T-helper 9 cell (primary cell): ENCODE results near the gene AK8.

ENCODE experiments used
- DNase-seq: peaks from one replicate; pipeline ENCODE4 v3.0.0-alpha.2; 2020
- total RNA-seq, 2 donors: gene quantifications; one replicate each; lab custom pipeline; 2026; lab: John Stamatoyannopoulos, UW

The AK8 gene, protein sequence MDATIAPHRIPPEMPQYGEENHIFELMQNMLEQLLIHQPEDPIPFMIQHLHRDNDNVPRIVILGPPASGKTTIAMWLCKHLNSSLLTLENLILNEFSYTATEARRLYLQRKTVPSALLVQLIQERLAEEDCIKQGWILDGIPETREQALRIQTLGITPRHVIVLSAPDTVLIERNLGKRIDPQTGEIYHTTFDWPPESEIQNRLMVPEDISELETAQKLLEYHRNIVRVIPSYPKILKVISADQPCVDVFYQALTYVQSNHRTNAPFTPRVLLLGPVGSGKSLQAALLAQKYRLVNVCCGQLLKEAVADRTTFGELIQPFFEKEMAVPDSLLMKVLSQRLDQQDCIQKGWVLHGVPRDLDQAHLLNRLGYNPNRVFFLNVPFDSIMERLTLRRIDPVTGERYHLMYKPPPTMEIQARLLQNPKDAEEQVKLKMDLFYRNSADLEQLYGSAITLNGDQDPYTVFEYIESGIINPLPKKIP
- 0 reads per million in 2 donors for total RNA-seq

DNA sequence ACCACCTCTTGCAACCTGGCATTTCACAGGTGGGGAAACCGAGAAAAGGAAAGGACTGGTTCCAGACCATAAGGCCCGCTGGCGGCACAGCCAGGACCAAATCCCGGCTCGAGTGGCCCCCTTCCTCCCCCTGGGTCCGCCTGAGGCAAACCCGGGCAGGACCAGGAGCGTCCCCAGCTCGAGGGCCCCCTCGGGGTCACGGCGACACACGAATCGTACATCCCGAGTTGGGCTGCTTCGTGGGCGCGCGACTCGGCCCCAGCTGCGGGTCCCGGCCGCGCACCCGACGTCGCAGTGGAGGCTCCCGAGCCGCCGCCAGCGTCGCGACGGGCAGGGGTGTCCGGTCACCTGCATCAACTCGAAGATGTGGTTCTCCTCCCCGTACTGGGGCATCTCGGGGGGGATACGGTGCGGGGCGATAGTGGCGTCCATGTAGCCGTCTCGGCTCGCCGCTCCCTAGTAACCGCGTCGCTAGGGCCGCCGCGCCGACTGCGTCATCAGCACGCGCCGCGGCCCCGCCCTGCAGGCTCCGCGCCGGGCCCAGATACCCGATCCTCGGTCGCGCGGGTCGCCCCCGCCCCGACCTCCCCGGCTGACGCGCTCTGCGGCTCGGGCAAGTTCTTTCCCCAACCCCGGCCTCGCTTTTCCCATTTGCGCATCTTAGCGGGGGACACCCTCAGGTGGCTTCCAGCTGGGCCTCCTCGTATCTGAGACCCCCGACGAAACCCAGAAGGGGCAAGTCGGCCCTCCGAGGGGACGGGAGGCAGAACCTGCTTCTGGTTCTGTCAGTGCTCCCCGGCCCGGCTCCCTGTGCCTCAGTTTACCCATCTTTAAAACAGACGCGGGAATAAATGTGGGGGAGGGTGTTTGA lies at the start of gene AK8:
Gene AK8, minus strand, starts transcription at position 461 of the 871 bp plus-strand sequence. Its CDS starts 29 bp downstream, at position 432.
- peak; percentile 73 for DNase-seq

DNA sequence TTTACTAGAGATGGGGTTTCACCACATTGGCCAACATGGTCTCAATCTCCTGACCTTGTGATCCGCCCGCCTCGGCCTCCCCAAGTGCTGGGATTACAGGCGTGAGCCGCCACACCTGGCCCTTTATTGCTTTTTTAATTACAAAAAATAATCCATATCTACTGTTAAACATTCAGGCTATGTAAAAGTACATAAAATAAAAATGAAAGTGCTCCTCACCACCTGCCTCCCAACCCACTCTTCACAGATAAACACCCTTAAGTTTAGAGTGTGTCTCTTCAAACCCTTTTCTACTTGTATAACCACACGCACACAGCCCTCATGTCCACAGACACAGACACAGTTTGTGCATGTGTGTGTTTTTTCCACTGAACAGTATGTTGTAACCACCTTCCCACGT lies 49.6 kb upstream of the AK8 start:
- DNase-seq, result no peak

DNA sequence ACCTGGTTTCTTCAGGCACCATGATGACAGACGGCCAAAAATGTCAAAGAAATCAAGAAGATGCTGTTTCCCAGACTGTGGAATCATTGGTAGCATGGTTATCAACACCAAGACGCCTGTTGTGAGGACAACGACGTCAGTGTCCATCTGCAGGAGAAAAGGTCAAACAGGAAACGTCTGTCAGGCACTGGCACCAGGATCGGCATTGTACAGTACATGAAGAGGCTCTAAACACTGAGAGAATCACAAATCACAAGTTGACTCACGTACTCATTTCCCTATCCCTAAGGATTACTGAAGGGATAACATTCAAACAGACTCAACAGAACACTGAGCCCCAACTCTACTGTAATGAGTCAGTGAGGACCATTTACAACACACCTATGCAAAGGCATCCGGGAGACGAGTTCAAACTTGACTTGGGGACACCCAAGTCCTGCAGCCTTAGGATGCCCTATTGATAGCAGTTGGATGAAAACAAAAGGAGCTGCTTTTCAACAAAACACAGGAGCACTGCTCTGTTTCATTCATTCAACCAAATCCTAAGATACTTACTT lies 45.3 kb upstream of the AK8 start:
- no peak for DNase-seq

DNA sequence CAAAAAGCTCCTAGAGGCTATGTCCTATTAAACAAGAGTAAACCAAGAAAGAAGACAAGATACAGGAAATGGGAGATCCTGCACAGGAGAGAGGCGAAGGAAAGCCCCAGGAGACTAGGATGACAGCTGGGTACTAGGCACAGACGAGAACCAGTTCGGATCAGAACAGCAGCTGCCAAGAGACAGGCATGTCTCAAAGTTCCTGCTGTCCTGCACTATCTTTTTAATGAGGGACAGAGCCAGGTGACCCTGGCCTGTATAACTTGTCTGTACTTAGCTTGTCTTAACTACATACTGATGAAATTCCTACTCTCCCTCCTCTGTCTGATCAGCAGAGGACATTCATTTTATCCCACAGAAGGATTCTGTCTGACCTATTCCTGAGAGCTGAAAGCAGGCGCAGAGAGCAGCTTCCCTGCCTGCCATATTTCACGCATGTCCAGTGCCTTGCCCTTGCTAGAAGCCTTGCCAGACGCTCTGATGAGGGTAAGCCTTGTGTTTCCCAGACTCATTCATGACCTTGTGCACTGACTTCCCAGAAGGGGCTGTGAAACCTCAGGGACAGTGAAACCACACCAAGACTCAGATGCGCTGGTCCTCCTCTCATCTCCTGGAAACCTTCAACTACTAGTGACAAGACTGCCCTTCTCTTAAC lies 41.7 kb upstream of the AK8 start:
- no peak for DNase-seq

DNA sequence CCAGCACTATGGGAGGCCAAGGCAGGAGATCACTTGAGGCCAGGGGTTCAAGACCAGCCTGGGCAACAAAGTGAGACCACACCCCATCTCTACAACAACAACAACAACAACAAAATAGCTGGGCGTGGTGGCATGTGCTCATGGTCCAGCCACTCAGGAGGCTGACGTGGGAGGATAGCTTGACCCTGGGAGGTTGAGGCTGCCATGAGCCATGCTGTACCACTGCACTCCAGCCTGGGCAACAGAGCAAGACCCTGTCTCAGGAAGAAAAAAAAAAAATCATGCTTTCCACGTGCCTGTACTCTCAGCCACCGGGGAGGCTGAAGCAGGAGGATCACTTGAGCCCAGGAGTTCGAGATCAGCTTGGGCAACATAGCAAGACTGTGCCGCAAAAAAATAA lies 36.8 kb upstream of the AK8 start:
- no peak for DNase-seq

DNA sequence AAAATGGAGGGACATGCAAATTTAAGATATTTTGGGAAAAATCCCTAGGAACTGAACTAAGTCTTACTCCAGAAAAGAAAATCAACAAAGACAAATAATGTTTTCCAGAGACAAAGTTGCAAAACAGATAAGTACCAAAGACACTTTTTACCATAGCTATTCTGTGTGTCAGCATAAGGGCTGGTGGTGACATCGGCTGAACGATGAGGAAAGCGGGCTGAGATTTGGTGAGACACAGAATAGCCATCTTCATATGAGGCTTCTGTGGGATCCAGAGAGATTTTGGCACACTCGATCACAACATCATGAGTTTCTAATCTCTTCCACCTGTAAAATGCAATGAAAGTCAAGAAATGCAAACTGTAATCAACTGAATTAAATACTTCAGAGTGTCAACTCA lies 34.0 kb upstream of the AK8 start:
- no peak for DNase-seq

DNA sequence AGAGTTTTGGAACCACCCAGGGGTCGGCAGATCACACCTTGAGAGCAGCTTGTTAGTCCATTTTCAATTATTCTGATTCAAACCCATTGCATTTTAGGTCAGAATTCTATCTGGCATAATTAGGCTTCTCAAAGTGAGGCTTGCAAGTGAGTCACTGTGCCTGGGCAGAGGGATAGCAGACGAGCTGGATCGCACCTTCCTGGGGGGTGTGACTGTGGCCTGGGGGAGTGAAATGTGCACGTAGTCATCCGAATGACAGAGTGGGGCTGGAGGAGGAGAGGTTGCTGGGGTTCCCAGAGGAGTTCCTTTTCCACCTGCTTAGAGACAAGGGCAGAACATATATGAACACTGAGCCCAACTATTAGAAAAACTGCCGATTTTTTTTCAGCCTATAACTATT lies 32.3 kb upstream of the AK8 start:
- no peak for DNase-seq

DNA sequence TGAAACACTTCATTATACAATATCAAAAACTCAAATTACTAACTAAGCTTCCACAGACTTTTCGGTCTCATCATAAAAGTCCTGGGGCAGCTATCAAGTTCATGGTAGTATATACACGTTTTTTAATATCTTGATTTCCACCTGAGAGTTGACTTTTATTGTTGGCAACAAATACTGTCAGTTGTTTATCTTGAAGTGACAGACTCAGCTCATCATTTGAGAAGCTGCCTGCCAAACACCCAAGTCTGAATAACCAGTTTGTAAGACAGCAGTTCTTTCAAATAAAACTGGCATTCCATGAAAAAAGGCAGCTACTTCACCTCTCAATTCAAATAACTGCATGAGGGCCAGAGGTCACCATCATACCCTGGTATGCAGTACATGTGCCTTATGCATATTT lies 31.2 kb upstream of the AK8 start:
- no peak for DNase-seq

DNA sequence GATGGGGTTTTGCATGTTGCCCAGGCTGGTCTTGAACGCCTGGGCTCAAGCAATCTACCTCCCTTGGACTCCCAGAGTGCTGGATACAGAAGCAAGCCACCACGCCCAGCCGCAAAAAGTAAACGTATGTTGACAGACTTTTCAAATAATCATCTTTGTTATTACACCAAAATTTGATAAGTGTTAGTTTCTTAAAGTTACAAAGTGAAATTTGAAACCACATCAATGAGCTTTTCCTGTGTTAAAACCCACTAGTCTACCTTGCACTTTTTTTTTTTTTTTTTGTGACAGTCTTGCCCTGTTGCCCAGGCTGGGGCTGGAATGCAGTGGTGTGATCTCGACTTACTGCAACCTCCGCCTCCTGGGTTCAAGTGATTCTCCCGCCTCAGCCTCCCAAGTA lies 30.6 kb upstream of the AK8 start:
- peak; percentile 36 for DNase-seq

DNA sequence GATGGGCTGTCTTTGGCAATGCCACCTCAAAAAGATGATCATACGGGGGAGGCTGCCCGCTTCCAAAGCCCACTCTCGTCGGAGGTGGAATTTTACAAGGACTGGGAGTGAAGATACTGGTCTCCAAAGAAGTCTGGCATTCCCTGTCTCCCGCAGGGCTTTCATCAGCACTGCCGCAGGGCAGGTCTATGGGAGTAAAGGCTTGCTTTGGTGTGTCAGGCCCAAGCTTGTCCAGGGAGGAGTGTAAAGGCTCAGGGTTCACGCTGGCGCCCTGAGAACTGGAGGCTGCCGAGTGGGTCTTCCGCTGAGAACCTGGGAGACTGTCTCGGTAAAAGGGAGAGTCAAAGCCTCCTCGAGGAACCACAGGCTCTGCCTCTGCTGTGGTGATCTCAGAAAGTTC lies 27.6 kb upstream of the AK8 start:
- no peak for DNase-seq

DNA sequence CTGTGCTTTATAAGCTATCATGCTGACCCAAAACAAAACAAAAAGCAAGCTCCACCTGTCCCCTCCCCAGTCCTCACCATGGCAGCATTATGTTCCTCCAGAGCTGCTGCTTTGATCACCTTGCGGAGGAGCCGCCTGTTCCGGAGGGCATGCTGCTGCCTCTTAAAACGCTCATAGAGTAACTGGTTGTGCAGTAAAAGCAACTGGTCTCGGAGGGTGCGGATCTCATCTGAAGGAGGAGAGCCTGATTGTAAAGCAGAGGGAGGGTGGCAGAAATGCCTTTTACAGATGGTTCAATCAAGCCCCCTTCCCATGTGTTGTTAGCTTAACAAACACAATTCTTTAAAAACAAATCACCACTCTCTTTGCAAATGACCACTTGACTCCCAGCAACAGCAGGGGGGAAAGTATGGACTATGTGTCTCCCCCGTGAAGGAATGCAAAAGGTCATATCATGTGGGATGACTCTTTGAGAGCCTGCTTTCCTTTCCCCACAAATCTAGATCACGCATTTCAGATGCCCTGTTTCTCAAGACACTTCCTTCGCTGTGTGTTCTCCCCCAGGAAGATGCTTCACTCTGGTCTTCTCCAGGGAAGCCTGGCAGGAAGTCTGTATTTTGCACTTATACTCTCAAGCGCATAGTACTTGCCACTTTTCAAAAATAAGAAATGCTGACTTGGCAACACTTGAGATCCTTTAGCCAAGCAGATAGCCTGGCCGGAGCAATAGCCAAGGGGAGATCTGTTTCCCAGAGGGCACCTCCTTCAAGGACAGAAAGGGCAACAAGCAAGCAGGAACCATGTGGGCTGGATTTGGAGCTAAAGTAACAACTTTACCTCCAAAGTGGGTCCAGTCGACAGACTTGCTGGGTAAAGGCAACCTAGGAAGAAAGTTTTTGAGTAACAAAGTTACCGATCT lies 25.7 kb upstream of the AK8 start:
- DNase-seq, result no peak

DNA sequence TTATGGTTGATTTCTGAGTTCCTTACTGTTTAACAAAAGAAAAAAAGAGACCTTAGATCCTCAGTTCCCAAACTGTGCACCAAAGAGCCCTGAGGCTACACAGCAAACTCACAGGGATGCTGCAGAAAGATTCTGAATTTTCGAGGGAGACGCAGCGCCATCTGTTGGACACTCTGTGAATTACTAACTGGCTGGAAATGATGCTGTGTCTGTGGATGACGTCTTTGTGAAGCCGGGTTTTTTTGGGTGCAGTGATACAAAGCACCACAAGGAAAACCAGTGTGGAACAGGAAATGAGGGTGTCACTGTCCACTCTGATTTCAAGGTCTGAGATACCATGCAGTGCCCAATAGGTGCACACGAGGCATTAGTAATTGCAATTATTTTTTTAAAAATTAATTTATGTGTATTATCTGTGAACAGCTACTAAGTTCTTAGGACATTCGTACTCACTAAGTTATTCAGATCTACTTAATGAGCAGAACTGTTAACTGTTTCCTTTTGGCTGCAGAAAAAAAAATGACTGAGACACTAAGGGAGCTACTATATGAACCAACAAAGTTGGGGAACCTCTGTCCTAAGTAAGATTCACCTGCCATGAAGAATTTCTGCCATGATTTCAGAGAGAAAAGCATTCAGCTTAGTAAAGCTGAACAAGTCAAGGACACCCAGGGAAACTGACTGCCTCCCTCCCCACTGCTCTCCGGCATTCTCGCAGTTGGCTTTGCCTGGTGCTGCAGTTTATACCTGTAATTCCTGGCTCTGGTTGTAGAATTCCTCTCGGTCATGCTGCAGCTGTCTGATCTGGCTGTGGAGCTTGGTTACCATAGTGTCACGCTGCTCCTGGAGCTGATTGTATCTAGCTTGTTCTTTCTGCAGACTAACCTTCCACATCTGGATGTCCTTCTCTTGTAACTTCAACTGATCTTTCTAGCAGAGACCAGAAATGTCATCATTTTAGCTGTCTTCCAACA lies 24.1 kb upstream of the AK8 start:
- DNase-seq, result peak; percentile 72

DNA sequence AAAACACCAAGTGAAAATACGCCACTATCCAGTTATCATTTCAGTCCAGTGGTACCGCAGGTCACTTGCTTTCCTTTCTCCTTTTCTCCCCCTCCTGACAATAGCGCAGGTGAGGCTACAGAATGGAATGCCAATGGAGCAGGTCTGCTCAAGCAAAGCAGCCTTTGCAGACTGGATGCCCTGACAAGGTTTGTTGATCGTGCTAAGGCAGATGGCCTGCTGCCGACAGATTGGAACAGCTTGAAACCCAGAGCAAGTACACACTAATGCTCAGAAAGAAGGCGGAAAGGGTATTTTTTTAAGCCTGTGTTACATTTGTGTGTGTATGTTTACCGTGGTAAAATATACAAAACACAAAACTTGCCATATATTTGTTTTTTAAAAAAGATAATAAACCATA lies 20.0 kb upstream of the AK8 start:
- no peak for DNase-seq

DNA sequence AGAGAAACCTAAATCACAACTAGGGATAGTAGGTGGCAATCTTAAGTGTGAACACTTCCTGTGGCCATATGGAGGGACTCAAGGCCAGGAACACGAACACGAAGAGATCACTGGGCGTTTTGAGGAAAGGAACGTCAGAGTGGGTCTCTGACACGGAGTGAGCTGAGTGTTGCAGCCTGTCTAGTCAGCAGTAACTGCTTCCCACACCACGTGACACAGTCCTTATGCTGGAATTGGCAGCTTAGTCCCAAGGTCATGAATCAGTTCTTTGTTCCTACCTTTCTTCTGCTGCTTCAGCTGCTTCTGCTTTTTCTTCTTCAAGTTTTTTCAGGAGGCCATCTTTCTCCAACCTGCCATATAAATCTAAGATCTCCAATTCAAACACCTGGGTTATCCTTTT lies 18.8 kb upstream of the AK8 start:
- DNase-seq, result no peak

DNA sequence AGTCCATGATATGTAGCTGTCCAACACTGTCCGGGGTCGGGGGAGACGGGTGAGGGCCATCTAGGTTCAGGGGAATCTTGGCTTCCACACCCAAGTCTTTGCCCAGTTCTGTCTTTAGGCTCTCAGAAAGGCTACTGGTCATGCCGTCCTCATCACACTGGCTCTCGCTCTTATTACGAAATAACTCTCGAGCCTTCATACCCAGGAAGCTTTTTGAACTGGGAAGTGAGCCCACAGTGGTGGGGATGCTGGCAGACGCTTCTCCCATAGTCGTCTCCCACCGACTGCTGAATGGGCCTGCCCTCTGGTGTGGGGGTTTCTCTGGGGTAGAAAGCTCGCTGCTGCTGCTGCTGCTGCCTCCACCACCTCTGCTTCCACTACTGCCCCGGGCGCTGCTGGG lies 18.2 kb upstream of the AK8 start:
- DNase-seq, result no peak

DNA sequence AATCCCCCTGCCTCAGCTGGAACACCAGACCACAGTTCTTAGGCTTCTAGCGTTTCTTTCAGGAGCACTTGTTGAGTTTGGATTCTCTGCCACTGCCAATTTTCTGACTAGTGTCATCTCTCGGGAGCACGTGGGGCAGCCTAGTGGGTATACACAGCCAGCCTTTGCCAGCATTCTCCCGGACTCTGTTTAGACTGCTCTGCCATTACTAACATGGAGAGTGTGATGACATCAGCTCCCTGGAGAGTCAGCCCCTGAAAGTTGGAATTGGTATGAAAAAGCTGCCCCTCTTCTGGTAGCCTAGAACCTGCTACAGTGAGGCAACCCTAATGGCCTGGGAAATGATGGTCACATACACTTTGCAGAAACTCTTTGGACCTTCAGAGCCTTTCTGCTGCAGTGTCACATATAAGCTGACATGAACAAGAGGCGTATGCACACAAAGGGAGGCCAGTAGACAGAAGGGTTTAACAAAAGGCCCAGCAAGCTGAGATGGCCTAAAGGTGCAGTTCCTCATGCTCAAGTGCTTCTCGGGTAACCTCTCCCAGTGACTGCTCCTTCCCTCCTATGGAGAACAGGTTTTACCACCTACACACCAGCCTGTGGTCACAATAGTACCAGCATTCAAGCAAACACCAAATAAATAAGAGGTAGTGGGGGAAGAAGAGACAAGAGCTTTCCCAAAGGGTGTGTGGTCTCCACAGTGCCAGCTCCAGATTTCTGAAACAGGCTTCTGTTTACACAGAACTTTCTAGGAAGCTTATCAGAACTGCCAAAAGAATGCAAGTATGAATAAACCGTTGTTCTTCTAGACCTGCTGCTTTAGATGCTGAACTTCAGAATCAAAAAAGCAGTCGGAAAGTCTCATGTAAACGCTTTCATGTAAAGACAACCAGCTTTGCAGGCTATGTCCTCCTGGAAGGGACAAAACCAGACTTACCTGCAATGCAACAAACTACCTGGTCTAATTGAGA lies 17.1 kb upstream of the AK8 start:
- no peak for DNase-seq

DNA sequence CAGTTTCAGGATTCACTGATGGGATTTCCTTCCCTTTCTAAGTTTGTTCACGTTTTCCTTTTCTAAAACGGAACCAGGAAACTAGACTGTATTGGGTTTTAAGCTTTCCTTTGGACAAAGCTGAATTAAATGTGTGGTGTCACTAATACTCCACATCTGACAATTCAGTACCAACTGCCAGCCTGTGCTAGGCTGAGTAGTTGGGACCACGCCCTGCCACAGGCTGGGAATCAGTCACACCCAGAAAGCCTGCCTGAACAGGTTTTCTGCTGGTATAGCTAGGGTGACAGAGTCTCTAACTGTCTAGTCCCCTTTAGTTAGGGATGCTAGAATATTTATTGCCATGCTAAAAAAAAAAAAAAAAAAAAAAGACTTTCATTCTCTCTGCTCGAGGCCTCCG lies 16.3 kb upstream of the AK8 start:
- no peak for DNase-seq

DNA sequence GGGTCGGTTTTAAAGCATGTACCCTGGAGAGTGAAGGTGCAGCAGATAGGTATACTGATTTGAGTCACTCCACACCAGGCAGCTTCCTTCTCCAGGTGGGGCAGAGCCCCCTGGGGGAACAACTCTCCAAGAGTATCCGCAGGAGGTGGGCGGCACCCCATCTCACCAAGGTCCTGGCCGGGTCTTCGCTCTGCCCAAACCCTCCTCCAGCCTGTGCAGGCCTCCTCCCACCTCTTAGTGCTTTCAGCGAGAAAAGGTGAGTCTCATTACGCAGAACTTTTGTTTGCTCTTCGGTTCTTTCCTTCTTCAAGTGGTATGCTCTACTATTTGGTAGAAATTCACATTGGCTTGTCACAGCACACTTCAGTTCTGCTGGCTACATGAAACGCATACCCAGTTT lies 14.3 kb upstream of the AK8 start:
- DNase-seq, result no peak

DNA sequence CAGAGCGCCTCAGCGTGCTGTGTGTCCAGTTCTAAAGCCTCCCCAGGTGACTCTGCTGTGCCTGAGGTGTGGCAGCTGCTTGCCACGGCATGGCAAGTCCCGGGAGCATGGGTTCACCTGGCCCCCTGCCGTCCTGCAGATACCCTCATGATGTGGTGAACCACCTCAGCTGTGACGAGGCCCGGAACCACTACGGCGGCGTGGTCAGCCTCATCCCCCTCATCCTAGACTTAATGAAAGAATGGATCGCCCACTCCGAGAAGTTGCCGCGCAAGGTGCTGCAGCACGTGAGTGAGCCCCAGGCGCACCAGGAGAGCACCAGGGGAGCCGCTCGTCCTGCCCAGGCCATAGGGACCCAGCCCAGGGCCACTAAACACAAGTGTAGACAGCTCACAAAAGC lies 10.1 kb upstream of the AK8 start:
- no peak for DNase-seq
